Body of pancreas (tissue), 4 donors: ENCODE measurements around the gene IL1R2. TPM values are rescaled to one million over a fixed set of nuclear protein-coding genes. Genes with fewer than 3 reads are reported as not detected.
A peak's percentile ranks its signal among the peaks of the same experiment; 100 is the strongest.

Experiments used
- ATAC-seq: fragments of 150-250 bp; one replicate; pipeline ENCODE4 v1.9.1; 2016
- DNase-seq, 4 donors: peaks; one replicate each; pipeline ENCODE4 v3.0.0-alpha.2; 2019
- H3K27ac ChIP-seq, 4 donors: fragments of 200-600 bp; sonication (generic); 1 replicate in 3 of 4; 2 replicates in 1 of 4; pipeline versions ENCODE4 v1.5.1 to v1.6.1; 2016 to 2019; ENCODE audit warnings: mild to moderate bottlenecking in 1 of 4, mixed read lengths in 1 of 4, moderate library complexity in 1 of 4
- H3K27me3 ChIP-seq, 2 donors: fragments of 200-600 bp; sonication (generic); one replicate each; pipeline ENCODE4 v1.6.0; 2016; ENCODE audit warnings: mild to moderate bottlenecking in 1 of 2
- H3K36me3 ChIP-seq, 2 donors: fragments of 200-600 bp; sonication (generic); replicated peaks in 1 of 2; 2 replicates each; pipeline ENCODE4 v1.5.1; 2016; ENCODE audit warnings: low read depth in 2 of 2; ENCODE audit not compliant: insufficient read depth in 1 of 2
- H3K4me1 ChIP-seq: fragments of 200-600 bp; sonication (generic); one replicate; pipeline ENCODE4 v1.6.0; 2016
- H3K4me3 ChIP-seq, 2 donors: fragments of 200-600 bp; sonication (generic); 1 replicate in 1 of 2; 2 replicates in 1 of 2; pipeline ENCODE4 v1.5.1; 2016 to 2019
- H3K9me3 ChIP-seq, 3 donors: fragments of 200-600 bp; sonication (generic); 1 replicate in 2 of 3; 2 replicates in 1 of 3; pipeline ENCODE4 v1.5.1; 2016
- CTCF ChIP-seq, 7 experiments: fragments of 450-650 bp in 4 of 7; fragments of 200-600 bp in 3 of 7; sonication (generic) in 3 of 7; IDR thresholded peaks; one replicate each; pipeline ENCODE4 v1.5.1; 2016 to 2019; ENCODE audit warnings: antibody characterized with exemption in 7 of 7
- POLR2A ChIP-seq, 3 donors: fragments of 450-650 bp; IDR thresholded peaks; one replicate each; pipeline ENCODE4 v1.6.1; 2016; ENCODE audit warnings: antibody characterized with exemption in 3 of 3, mild to moderate bottlenecking in 2 of 3
- WGBS, 2 donors: methylation state at CpG; one replicate each; pipeline ENCODE4 v1.1.5; 2017; 5-methylcytosine and 5-hydroxymethylcytosine counted together
- intact Hi-C: fragments of 100-400 bp; cut with DNase I; formaldehyde crosslinking; loops from one replicate; pipeline ENCODE4 v1.15.1; 2023
- total RNA-seq, 2 donors: library from RNA; depleted of rRNA; stranded (reverse); fragments of >200 nt; gene quantifications; one replicate each; pipeline ENCODE4 v1.1.0, GENCODE V29; 2016

Gene IL1R2
- total RNA-seq, 2 donors from 2014 or later: 8.0 TPM; not detected in 1

- no peaks in the 10 kb centered on the region for H3K27me3 ChIP-seq
- TF ChIP-seq POLR2A (IDR thresholded peaks at IDR 0.05): no peak
- TF ChIP-seq CTCF (IDR thresholded peaks at IDR 0.05): no peak
- no peak overlapping the region for H3K4me3 ChIP-seq
- 70 to 80% methylated on average over 8 of the region's 8 CpGs for WGBS, 2 donors
- H3K36me3 ChIP-seq: no peaks in the 10 kb centered on the region
- ATAC-seq (no peak), DNase-seq (peak in 1 of 4 donors; percentile 42)
- intact Hi-C loops: no loop called here
- no peaks in the 10 kb centered on the region for H3K4me1 ChIP-seq
- no peak overlapping the region for H3K27ac ChIP-seq
- no peaks in the 10 kb centered on the region for H3K9me3 ChIP-seq
Observed at GRCh38 chr2:101989740-101990460, 1.9 kb upstream of the IL1R2 start.

- Histone ChIP-seq H3K9me3 (no peaks in the 10 kb centered on the region), H3K27ac (no peak overlapping the region), H3K27me3 (no peaks in the 10 kb centered on the region), H3K4me1 (peaks cover 4% of the 10 kb centered on the region), H3K36me3 (no peaks in the 10 kb centered on the region), H3K4me3 (no peak overlapping the region)
- 73 to 77% methylated on average over 6 of the region's 6 CpGs for WGBS, 2 donors
- TF ChIP-seq CTCF (IDR thresholded peaks at IDR 0.05) (no peak), POLR2A (IDR thresholded peaks at IDR 0.05) (no peak)
- intact Hi-C loops: no loop called here
- ATAC-seq (no peak), DNase-seq (no peak)
Observed at GRCh38 chr2:101993772-101994171, 2.0 kb downstream of the IL1R2 start.

- H3K4me3 ChIP-seq: no peak overlapping the region
- H3K27ac ChIP-seq: no peak overlapping the region
- no peaks in the 10 kb centered on the region for H3K9me3 ChIP-seq
- intact Hi-C loops: no loop called here
- DNase-seq: no peak
- no peak for ATAC-seq
- no peak for TF ChIP-seq POLR2A (IDR thresholded peaks at IDR 0.05)
- no peaks in the 10 kb centered on the region for H3K27me3 ChIP-seq
- H3K4me1 ChIP-seq: peaks cover 17% of the 10 kb centered on the region
- H3K36me3 ChIP-seq: no peaks in the 10 kb centered on the region
- 56 to 87% methylated on average over 1 of the region's 1 CpG for WGBS, 2 donors
Observed at GRCh38 chr2:101995019-101995418, 3.3 kb downstream of the IL1R2 start.

- ATAC-seq (no peak), DNase-seq (no peak)
- H3K4me1 ChIP-seq: peaks cover 20% of the 10 kb centered on the region
- no peak overlapping the region for H3K4me3 ChIP-seq
- WGBS, 2 donors: 81 to 89% methylated on average over 8 to 9 of the region's 9 CpGs
- H3K9me3 ChIP-seq: no peaks in the 10 kb centered on the region
- no peak overlapping the region for H3K27ac ChIP-seq
- no peak for TF ChIP-seq POLR2A (IDR thresholded peaks at IDR 0.05)
- no peaks in the 10 kb centered on the region for H3K27me3 ChIP-seq
- H3K36me3 ChIP-seq: no peaks in the 10 kb centered on the region
- intact Hi-C loops: no loop called here
Observed at GRCh38 chr2:101995804-101996203, 4.0 kb downstream of the IL1R2 start.

GRCh38 chr2:101998556-101998895 is 6.8 kb downstream of the IL1R2 start:
- Histone ChIP-seq H3K4me1 (peaks cover 20% of the 10 kb centered on the region), H3K36me3 (no peaks in the 10 kb centered on the region), H3K27me3 (no peaks in the 10 kb centered on the region), H3K27ac (peak overlapping the region in 3 of 4 donors; percentile 62 to 84 (median 82)), H3K9me3 (no peaks in the 10 kb centered on the region), H3K4me3 (no peak overlapping the region)
- WGBS, 2 donors: 89 to 90% methylated on average over 2 of the region's 2 CpGs
- ATAC-seq (no peak), DNase-seq (no peak)
- TF ChIP-seq CTCF (IDR thresholded peaks at IDR 0.05) (no peak), POLR2A (IDR thresholded peaks at IDR 0.05) (no peak)
- intact Hi-C loops: no loop called here
